Activated CD4-positive, alpha-beta T cell treated with anti-CD3 and anti-CD28 coated beads, Interleukin-2, amount 50 U/mL, for 1 hour (primary cell): ENCODE results near the gene POC1A.

Experiments
- DNase-seq: peaks from one replicate; pipeline ENCODE4 v3.0.0-alpha.2; 2020

Gene POC1A

DNA sequence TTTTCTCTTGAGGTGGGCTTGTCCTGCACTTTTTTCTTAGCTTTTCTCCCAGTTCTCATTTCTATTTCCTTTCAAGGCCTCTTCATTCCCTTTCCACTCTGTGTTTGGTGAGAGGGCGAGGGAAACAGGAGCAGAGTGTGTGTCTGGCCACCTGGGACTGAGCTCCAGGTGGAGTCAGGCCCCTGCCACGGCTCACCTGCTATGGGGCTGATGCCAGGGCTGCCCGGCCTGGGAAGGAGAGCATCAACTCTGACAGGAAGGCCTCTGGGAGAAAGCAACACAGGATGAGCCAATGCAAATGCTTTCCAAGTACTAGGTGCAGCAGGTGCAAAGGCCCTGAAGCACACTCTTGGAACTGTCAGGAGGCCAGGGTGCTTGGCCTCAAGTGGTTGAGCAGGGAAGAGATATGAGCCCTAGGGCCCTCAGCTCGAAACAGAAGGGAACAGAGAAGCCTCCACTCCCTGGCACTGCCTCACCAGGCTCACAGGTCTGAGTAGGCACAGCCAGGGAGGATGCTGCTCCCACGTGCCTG lies 70.6 kb downstream of the POC1A start:
- no peak for DNase-seq

DNA sequence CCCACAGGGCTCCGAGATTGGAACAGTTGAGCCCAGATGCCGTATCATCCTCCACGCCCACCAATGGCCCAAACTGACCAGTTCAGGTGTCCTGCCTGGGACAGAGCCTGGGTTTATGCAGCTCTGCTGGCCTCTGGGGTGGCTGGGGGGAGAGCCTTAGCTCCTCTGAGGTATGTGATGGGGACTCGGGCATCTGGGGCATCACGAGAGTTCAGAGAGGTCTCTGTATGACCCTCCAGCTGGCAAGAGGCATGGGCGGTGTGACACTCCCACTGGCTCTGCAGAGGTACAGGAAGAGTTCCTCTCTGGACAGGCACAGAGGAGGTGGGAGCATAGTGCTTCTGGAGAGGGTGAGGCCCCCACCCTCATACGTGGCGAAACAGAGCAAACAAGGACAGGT lies 71.3 kb downstream of the POC1A start:
- DNase-seq = no peak

DNA sequence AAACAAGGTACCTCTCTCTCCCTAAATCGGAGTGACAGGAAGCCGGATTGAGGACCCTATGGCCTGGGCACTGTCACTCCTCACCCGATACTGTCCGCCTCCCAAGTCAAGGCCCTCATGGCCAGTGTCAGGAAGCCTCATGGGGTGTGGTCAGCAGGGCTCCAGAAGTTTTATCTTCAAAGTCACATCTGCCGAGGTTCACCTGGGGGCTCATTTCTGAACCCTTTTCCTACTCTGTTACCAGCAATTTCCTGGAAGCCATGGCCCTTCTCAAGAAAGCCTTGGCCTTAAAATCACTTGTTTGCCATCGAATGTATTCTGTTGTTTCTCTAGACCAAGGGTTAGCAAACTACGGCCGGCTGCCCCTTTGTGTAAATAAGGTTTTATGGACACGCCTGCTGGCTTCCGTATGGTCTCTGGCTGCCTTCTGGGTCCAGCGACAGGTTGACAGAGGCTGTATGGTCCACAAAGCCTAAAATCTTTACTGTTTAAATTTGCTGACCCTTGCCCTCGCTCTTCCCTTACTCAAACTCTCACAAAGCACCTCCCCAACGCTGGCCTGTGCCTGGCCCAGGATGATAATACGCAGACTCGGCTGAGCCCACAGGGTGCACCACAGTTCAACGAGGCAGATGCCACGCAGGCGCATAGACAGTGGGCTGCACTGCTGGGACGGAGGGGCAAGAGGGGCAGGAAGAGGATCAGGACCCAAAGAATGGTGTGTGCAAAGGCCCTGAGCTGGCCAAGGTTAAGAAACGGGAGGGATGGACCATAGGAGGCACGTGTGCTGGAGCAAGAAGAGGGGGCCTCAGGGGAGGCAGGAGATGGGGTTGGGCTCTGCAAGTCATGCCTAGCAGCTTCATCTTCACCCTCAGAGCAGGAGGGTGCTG lies 73.1 kb downstream of the POC1A start:
- no peak for DNase-seq

DNA sequence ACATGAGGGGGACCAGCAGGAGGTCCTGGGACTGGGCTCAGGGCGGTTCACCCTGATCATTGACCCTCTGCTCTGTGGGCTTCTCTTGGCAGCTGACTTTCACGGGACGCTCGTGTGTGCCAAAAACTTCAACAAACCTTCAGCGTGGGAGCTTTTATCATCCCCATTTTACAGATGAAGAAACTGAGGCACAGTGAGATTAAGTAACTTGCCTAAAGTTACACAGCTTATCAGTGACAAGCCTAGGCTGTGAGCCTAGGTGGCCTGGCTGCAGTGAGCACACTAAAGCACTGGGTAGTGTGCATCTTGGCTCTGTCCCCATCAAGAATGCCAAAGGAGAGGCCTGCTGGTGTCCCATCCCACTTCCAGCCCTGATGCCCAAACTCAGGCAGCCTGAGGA lies 74.3 kb downstream of the POC1A start:
- no peak for DNase-seq

DNA sequence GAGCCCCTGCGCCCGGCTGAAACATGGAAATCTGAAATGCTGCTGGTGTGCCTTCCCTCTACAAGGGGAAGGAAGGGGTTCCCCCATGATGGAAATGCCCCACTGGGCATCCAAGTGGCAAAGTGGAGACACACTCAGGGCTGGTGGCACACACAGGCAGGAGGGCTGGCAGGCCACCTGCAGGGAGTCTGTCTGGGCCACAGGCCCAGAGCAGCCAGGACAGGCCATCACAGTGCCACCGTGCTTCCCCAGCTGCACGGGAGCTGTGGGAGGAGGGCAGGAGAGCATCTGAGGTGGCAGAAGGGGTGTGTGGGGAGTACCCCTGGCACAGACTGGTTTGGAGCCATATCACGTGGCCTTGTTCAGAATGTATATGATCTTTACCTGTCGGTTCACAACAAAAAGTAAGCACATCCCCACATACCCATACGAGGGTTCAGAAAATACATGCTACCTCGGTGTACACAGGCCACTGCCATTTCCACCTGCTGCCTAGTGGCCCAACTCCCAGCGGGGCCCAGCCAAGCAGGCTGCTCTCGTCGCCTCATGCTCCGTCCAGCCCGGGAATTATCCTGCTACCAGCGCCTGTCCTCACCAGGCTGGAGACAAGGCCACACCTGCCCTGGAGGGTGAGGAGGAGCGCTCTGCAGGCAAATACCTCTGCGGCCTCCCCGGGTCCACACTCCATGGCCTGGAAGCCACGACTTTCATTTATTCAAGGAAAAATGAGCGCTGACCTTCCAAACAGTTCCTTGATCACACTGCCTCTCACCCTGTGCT lies 75.3 kb downstream of the POC1A start:
- DNase-seq = no peak

DNA sequence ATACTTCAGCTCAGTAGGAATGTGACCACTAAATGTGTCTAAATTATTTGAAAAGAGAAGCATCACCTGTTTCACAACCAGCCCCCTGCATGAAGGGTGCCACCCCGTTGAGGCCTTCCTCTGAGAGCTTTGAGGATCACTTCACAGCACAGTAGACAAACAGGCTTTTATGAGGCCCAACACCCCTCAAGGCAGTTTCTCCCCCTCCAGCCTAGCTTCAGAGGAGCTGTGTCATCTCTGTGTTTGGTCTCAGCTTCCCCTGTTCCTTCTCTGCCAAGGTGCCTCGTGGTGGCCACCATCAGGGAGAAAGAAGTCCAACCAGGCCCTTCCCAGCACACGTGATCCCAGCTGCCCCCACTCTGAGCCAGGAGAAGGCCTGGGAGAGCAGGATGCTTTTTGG lies 76.3 kb downstream of the POC1A start:
- DNase-seq = no peak

DNA sequence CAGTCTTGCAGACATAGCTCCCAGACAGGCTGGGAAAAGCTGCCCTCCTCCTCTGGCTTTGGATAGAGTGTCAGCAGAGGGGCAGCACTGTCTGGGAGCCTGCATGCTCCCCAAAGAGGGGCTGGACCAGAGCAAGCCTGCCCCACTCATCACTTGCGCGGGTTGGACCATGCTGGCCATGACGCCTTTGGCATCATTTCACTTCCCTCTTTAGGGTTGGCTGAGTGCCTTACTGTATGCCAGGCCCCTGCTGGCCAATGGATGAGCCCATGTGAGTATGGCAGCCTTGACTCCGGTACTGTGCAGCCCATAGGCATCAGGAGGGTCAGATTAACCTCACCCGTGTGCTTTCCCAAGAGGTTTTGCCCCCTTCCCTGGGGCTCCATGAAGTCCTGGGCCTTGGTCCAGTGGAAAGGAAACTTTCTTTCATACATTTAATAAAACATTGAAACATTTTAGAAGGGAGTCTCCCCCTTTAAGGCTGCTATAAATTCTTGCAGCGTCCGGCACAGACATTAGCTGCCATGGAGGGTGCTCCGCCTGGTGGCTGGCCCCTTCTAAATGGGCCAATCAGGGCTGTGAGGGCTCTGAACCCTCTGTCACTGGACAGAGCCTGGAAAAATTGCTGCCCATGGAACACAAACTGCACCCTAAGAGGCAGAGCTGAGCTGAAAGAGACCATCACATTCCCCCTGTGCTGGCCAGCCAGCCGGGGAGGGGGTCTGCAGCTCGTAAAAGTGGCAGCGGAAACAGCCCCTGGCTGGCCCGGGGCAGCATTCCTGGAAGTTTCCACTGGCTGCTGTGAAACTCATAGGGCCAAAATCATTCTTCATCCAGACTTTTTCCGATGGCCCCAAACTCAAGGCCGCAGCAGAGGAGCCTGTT lies 77.1 kb downstream of the POC1A start:
- no peak for DNase-seq

DNA sequence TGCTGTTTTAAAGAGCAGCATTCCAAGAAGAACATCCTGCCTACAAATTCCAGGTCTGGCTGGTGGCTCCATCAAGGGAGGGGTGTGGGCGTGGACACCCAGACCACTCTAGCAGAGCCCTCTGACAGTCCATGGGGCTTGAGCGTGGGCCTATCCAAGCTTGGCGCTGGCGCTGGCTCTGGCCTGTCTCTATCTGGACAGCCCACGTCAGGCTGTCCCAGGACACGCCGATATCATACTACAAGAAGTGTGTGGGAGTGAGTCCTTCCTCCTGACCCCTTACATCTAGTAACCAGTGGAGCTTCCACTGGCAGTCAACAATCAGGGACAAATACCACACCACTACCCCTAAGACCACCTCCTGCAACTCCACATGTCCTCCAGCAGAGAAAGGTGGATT lies 80.7 kb downstream of the POC1A start:
- DNase-seq = no peak

DNA sequence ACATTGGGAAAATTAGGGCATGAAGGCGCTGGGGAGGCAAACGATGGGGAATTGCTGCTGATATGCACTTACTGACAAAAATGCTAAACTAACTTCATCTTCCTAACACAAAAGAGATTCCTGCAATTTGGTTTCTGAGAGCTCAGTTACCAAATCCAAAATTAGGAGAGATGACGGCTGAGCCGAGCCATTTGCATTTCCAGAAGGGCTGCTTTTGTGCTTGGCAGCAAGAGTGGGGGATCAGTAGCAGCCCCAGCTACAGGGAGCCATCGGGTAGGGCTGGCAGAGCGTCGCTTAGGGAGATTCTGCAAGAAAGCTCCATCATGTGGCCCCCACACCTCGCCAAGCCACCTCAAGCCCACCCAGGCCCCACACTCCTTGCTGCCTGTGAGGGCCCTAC lies 81.8 kb downstream of the POC1A start:
- DNase-seq = no peak

DNA sequence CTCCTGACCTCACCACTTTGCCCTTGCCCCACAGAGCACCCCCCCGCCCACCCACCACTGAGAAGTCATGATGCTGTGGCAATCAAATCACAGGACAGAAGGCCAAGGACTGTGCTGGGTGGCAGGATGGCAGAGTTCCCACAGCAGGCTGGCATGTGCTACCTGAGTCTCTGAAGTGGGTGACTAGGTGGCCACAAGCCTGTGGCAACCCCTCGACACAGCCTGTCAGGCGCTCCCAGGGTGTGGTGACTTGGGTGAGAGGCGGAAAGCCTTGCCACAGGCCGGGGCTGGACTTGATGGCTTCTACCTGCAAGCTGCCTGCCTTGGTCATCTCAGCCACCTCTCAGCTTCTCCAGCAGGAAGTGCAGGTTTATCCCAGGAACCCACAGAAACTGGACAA lies 82.2 kb downstream of the POC1A start:
- DNase-seq = no peak

DNA sequence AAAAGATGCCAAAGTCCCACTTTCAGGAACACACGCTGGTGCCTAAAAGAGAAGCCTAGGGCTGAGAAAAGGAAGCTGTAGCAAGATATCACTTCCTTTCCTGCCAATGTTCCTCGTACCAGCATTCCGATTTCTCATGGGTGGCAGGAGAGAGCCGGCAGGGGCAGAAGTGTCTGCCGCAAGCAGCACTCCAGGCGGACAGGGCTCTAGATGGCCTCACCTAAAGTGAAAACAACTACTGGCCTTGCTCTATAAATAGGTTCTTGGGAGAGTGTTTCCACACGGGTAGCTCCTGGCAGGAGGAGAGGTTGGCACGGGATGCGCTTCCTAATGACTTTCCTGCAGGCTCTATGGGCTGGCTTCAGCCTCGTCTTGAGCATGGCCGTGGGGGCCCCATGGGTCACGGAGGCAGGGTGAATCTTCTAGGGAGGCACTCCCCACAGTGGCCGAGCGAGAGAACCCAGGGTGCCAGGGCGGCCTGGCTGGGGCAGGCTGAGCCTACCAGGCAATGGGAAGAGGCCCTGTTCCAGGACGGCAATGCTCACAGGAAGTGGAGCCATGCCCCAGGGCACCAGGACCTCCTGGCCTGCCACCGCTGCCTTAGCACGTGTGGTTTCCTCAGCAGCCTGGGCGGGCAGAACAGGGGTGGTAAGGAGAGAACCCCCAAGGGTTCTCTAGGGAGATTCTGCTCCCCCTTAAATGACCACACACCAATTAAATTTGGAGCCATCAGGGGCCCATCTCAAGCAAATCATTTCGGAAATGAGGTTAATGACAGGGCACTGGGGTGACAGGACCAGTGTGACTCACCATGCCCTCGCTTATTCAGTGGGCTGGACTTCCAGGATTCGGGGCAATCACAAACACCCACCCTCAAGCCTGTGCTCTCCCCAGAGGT lies 83.2 kb downstream of the POC1A start:
- DNase-seq = no peak

DNA sequence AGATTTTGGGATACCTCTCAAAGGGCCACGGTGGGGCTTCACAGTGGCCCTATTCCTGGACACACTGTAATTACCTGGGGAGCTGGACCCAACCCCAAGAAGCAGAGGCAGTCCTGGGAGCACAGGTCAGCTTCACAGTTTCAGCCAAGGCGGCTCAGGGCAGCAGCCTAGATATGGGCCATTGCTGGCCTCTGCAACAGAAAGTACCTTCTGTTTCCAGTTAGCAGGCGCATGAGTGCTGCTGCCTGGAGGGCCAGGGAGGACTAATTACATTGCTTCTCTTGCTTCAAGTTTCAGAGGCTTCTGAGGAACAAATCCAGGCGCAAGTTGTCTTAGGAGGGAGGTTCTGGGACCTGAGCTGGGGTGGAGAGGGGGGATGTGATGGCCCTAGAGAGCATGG lies 84.4 kb downstream of the POC1A start:
- no peak for DNase-seq

DNA sequence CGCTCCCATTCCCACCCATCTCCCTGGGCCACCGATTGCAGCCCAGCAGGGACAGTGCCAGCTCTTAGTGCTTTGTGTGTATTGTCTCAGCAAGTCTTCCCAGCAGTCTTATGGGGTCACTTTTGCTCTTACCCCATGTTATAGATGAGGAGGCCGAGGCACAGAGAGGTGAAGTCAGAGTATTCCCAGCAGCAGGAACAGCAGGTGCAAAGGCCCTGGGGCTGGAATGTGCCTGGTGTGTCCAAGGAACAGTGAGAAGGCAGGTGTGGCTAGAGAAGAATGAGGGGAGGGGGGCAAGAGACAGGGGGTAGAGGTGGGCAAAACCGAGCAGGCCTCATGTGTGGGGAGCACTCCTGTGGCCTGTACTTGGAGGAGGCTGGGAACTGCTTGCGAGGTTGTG lies 85.1 kb downstream of the POC1A start:
- no peak for DNase-seq

DNA sequence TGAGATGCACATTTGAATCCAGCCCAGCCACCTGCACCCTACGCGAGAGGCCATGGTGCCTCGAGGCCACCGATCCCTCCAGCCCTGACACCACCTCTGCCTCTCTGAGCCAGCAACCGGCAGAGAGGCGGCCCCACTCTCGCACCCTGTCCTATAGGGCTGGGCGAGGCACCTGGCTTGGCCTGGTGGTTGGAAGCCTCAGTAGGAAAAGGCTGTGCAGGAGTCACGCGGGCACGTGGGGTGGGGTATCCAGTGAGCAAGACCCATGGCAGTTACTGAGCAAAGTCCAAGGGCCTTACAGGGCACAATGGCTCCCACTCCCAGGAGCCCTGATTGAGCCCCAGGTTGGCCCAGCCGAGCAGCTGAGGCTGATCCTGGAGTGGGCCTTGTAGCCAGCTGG lies 85.5 kb downstream of the POC1A start:
- DNase-seq = no peak

DNA sequence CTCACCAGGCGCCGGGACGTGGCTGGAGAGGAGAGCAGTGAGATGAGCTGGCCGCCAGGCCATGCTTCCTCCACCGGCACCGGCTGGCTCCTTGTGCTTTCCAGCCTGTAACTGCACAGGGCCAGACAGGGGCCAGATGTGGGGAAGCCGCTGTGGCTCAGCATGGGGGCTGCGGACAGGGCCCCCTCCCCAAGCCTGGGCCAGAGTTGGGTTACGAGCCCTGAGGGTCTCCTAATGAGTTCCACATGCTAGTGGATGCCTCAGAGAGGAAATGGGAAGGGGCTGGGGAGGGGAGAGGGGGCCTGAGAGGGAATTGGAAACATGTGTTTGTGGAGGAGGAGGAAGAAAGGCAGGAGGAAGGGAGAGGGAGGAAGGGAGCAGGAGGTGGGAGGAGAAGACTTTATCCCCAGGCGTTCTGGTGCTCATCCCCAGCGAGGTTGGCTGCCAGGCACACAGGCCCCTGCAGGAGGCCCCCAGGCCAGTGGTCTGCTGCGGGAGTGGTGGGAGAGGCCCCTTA lies 86.1 kb downstream of the POC1A start:
- DNase-seq = no peak

DNA sequence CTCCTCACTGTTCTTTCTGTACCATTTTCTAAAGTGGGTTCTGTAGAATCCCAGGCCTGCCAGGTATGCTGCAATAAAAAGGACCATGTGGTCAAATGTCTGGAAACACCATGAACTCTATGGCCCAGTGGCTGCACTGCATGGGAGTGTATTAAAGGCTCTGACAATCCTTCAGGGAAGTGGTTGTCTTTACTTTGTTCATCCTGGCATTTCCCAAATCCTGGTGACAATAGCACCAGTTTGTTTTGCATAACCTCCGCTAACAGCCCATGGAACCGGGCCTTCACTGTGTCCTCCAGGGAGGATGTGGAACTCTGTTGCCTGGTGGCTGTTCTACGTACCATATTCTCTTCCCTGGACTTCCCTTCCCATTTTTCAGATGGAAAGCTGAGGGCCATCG lies 86.7 kb downstream of the POC1A start:
- DNase-seq = no peak

DNA sequence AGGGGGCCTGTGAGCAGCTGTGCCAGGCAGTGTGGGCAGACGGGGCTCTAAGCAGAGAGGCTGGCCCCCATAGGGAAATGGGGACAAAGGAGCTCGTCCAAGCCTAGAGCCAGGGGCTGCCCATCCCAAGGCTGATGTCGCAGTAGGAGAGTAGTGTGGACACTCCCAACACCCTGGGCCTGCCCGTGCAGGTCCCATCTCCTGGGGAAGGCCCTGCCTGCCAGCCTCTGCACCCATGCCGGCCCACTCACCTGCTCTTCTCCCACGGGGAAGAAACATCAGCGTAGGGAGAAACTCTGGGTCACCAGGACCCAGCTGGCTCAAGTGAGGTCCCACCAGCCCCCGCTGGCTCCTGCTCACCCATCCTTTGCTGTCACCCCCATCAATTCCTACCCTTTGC lies 87.2 kb downstream of the POC1A start:
- DNase-seq = no peak

DNA sequence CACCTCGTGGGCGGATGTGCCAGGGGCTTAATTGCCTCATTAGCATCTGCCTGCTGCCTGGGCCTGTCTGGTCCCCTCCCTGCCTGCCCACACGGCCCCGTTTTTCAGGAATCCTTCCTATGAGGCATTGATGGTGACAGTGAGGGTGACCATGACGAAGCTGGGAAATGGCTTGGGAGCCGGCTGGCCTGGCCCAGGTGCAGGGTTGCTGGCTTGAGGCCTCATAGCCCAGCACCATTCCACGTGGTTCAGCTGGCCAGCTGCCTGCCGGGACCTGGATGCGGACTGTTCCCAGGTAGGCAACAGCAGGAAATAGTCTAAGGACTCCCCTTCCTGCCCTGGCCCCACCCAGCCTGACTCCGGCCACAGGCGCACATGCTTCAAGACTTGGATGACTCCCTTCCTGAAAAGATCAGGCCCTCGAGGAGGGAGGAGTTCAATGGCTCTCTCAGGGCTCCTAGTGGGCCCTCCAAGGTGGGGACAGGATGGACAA lies 88.9 kb downstream of the POC1A start:
- no peak for DNase-seq

DNA sequence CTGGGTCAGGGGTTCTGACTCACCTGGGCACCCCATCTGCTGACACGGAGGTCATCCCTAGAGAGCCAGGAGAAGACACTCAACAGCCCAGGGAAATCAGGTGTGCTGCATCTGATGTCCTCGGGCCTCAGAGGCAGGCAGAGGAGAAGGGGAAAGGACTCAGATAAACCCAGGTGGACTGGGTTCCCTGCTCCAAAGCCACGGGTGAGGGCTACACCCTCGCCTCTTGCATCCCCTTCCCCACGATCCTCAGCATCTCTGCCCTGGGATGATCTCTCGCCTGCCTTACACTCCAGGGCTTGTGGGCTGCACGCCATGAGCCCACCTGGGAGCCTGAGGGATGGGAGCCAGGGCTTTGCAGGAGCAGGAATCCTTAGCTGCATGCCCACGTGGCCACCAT lies 89.7 kb downstream of the POC1A start:
- no peak for DNase-seq

DNA sequence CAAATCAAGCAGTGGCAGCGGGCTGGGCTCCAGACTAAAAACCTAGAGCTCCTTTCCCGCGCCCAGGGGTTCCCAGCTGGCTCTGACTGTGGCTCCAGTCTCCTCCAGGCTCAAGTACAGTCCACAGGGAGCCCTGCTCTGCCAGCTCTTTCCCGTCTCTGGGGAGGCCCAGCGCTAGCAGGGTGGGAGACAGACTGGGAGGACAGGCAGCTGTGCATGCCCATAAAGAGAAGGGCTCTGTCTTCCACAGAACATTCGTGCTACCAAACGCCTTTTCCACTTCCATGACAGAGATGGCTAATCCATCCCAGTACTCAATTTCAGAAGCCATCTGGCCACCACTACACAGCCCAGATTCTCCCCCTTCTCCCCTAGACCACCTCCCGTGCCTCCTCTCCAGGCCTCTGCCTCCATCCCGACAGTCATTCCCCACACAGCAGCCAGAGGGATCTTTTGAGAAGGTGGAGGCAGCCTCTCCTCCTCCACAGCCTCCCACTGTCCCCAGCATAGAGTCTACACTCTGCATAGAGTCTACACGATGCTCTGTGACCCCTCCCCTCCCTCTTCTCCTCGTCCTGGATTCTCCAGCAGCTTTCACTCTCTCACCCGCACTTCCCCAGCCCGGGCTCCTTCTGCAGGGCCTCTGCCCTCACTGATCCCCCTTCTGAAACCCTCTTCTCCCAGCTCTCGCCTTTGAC lies 91.0 kb downstream of the POC1A start:
- no peak for DNase-seq

DNA sequence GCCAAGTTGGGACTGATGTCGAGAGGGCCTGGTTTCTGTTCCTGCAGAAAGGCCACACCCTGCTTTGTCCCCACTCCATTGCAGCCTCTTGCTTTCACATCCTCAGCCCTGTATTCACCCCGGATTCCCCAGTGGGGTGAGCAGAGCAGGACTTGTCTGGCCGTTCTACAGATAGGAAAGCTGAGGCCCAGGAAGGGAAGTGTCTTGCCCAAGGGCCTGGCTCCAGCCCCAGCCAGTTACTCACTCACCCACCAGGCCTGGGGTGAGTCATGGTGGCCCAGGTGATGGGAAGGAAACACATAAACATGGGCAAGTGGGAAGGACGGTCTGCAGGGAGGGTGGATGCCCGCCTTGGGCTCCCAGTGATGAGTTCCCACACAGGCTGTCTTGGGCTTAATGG lies 91.7 kb downstream of the POC1A start:
- no peak for DNase-seq
